ENCODE results near the gene ATG9B. TPM values are rescaled to one million over a fixed set of nuclear protein-coding genes. Genes with fewer than 3 reads are reported as not detected.

Gene ATG9B
- total and polyA plus RNA-seq, 9 of the 15 experiments (the other 6 are each of a cell fraction or from before 2014, with no cell fraction given), result 0.29 to 8.0 (median 2.1) TPM

- no peak for TF ChIP-seq E4F1 (CRISPR knock-in tag; IDR thresholded peaks at IDR 0.05; ENCODE audit: borderline replicate concordance)
- peak; percentile 23; the same call in 1 of the 2 replicates for TF ChIP-seq POLR2G (IDR thresholded peaks at IDR 0.05; ENCODE audit: low read depth, low read length)
- peak; percentile 34 for TF ChIP-seq NFYB (IDR thresholded peaks at IDR 0.05; ENCODE audit: extremely low read depth, insufficient read length)
- peak; percentile 48 for TF ChIP-seq CCNT2 (IDR thresholded peaks at IDR 0.05; ENCODE audit: borderline replicate concordance, extremely low read depth, insufficient read length, low read depth, low read length)
- TF ChIP-seq, protein P1, sequence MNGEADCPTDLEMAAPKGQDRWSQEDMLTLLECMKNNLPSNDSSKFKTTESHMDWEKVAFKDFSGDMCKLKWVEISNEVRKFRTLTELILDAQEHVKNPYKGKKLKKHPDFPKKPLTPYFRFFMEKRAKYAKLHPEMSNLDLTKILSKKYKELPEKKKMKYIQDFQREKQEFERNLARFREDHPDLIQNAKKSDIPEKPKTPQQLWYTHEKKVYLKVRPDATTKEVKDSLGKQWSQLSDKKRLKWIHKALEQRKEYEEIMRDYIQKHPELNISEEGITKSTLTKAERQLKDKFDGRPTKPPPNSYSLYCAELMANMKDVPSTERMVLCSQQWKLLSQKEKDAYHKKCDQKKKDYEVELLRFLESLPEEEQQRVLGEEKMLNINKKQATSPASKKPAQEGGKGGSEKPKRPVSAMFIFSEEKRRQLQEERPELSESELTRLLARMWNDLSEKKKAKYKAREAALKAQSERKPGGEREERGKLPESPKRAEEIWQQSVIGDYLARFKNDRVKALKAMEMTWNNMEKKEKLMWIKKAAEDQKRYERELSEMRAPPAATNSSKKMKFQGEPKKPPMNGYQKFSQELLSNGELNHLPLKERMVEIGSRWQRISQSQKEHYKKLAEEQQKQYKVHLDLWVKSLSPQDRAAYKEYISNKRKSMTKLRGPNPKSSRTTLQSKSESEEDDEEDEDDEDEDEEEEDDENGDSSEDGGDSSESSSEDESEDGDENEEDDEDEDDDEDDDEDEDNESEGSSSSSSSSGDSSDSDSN (IDR thresholded peaks at IDR 0.05; ENCODE audit: borderline replicate concordance in 1 of 2, low read depth in 2 of 2, low read length in 2 of 2), result peak in 1 of 2 experiments; percentile 48; a peak in 1 of 4 replicates
- TF ChIP-seq HSF4 (CRISPR knock-in tag; IDR thresholded peaks at IDR 0.05; ENCODE audit: borderline replicate concordance), result no peak
- TF ChIP-seq PML (IDR thresholded peaks at IDR 0.05; ENCODE audit: low read length), result peak; percentile 36; the same call in 1 of the 2 replicates
- no peak for TF ChIP-seq MCM5 (IDR thresholded peaks at IDR 0.05; ENCODE audit: low read depth)
- peak; percentile 80 for TF ChIP-seq ZBTB7A (IDR thresholded peaks at IDR 0.05; ENCODE audit: borderline replicate concordance, control insufficient read depth, low read depth, low read length)
- peak; percentile 69; the same call in 1 of the 2 replicates for TF ChIP-seq PRMT5 (CRISPR knock-in tag; IDR thresholded peaks at IDR 0.05)
- TF ChIP-seq HOMEZ (CRISPR knock-in tag; IDR thresholded peaks at IDR 0.05), result no peak
- peak; percentile 37; the same call in 1 of the 2 replicates for TF ChIP-seq CBX1 (IDR thresholded peaks at IDR 0.05; ENCODE audit: low read depth)
- TF ChIP-seq CXXC5 (CRISPR knock-in tag; IDR thresholded peaks at IDR 0.05), result peak; percentile 47; the same call in 1 of the 2 replicates
- TF ChIP-seq MAZ (CRISPR knock-in tag; conservative IDR thresholded peaks at IDR 0.05 in 1 of 2, IDR thresholded peaks at IDR 0.05 in 1 of 2), result peak in 1 of 2 experiments; percentile 56; a peak in 2 of 4 replicates
- TF ChIP-seq CREB1 (IDR thresholded peaks at IDR 0.05), result no peak
- no peak; the same call in 1 of the 2 replicates for TF ChIP-seq CREB1 (CRISPR knock-in tag; IDR thresholded peaks at IDR 0.05)
- peak; percentile 79; the same call in 1 of the 2 replicates for TF ChIP-seq GATAD2B (IDR thresholded peaks at IDR 0.05; ENCODE audit: borderline replicate concordance)
- peak in 1 of 2 experiments; percentile 63; a peak in 1 of 4 replicates for TF ChIP-seq SIN3A (IDR thresholded peaks at IDR 0.05; ENCODE audit: borderline replicate concordance in 2 of 2, control insufficient read depth in 1 of 2, low read depth in 2 of 2, low read length in 2 of 2)
- 0 out of 2 replicates have a peak, but pooled peaks have one; percentile 59 for TF ChIP-seq PHB (CRISPR knock-in tag; IDR thresholded peaks at IDR 0.05)
- TF ChIP-seq SMAD4 (CRISPR knock-in tag; conservative IDR thresholded peaks at IDR 0.05), result peak; percentile 13; the same call in 1 of the 2 replicates
- TF ChIP-seq RB1 (IDR thresholded peaks at IDR 0.05; ENCODE audit: low read depth), result peak; percentile 64; the same call in 1 of the 2 replicates
Observed at GRCh38 chr7:150978126-150978789, 46.0 kb downstream of the ATG9B start, which contains the start of gene KCNH2 (continued).
